H1 (cell line): ENCODE measurements around the gene DNAJC24. TPM values are rescaled to one million over a fixed set of nuclear protein-coding genes. Genes with fewer than 3 reads are reported as not detected.

Experiments used
- CTCF ChIA-PET: fragments of 300-600 bp; sonication (Branson Sonifier 250); formaldehyde crosslinking; loops from one replicate; lab custom pipeline; 2021; ENCODE audit not compliant: partially characterized antibody; lab: Charles Lee
- POLR2A ChIA-PET: fragments of 300-600 bp; sonication (Branson Sonifier 250); formaldehyde crosslinking; loops from one replicate; lab custom pipeline; 2021; ENCODE audit warnings: inconsistent platforms; ENCODE audit not compliant: partially characterized antibody; lab: Charles Lee
- DNase-seq, 2 experiments: peaks; one replicate each; pipeline versions ENCODE4 v3.0.0 to v3.0.0-alpha.2; 2010 to 2022; ENCODE audit warnings: low spot score in 2 of 2, low read depth in 1 of 2, mixed read lengths in 1 of 2
- FAIRE-seq: peaks from 2 replicates; lab custom pipeline; 2011; peaks lifted over from hg19 to GRCh38; lab: Jason Lieb, UNC
- H2AFZ ChIP-seq: 2 replicates; pipeline ENCODE4 v1.8.1; 2012; ENCODE audit warnings: low read length, inconsistent platforms
- H2AK5ac ChIP-seq: 2 replicates; pipeline ENCODE4 v1.6.1; 2013; ENCODE audit warnings: low read depth, low read length
- H2BK120ac ChIP-seq: replicated peaks from 2 replicates; pipeline ENCODE3; 2013; ENCODE audit warnings: low read depth, low read length, inconsistent platforms
- H2BK12ac ChIP-seq: 2 replicates; pipeline ENCODE4 v1.6.1; 2013; ENCODE audit warnings: low read depth, low read length
- H2BK15ac ChIP-seq: 2 replicates; pipeline ENCODE4 v1.6.1; 2013; ENCODE audit warnings: low read length
- H2BK20ac ChIP-seq: 2 replicates; pipeline ENCODE4 v1.6.1; 2013; ENCODE audit warnings: low read length
- H2BK5ac ChIP-seq: 2 replicates; pipeline ENCODE4 v1.6.1; 2013; ENCODE audit warnings: low read depth, low read length
- H3K14ac ChIP-seq: 2 replicates; pipeline ENCODE4 v1.6.1; 2013; ENCODE audit warnings: inconsistent platforms; ENCODE audit not compliant: insufficient read length
- H3K18ac ChIP-seq: 2 replicates; pipeline ENCODE4 v1.6.1; 2013; ENCODE audit warnings: low read length; ENCODE audit errors: extremely low read depth
- H3K23ac ChIP-seq: 2 replicates; pipeline ENCODE4 v1.6.1; 2013; ENCODE audit warnings: inconsistent platforms; ENCODE audit not compliant: insufficient read length
- H3K23me2 ChIP-seq: 2 replicates; pipeline ENCODE4 v1.6.1; 2013; ENCODE audit warnings: low read depth, low read length
- H3K27ac ChIP-seq: 2 replicates; pipeline ENCODE4 v1.6.1; 2011; ENCODE audit warnings: low read depth, low read length, inconsistent platforms
- H3K27me3 ChIP-seq, 4 experiments: replicated peaks in 1 of 4; 1 replicate in 1 of 4; 2 replicates in 3 of 4; pipeline versions ENCODE4 v1.6.1 to v1.8.1; 2011 to 2013; ENCODE audit warnings: low read length in 3 of 4, mild to moderate bottlenecking in 3 of 4, inconsistent platforms in 2 of 4, mixed read lengths in 2 of 4, moderate library complexity in 1 of 4; ENCODE audit not compliant: control insufficient read depth in 3 of 4, insufficient read depth in 3 of 4; ENCODE audit errors: extremely low read depth in 1 of 4
- H3K36me3 ChIP-seq, 4 experiments: 2 replicates each; pipeline versions ENCODE4 v1.6.1 to v1.8.1; 2011 to 2013; ENCODE audit warnings: mild to moderate bottlenecking in 4 of 4, low read length in 3 of 4, moderate library complexity in 2 of 4, control low read depth in 1 of 4, inconsistent platforms in 1 of 4; ENCODE audit not compliant: insufficient read depth in 4 of 4, control insufficient read depth in 2 of 4
- H3K4ac ChIP-seq: replicated peaks from 2 replicates; pipeline ENCODE3; 2013; ENCODE audit warnings: low read length, low read depth, mixed read lengths, inconsistent platforms; ENCODE audit not compliant: insufficient read length
- H3K4me1 ChIP-seq, 4 experiments: replicated peaks in 1 of 4; 1 replicate in 1 of 4; 2 replicates in 3 of 4; pipeline versions ENCODE4 v1.6.1 to v1.8.1; 2011 to 2013; ENCODE audit warnings: low read length in 3 of 4, inconsistent platforms in 2 of 4, mixed read lengths in 1 of 4; ENCODE audit not compliant: insufficient read depth in 4 of 4, control insufficient read depth in 3 of 4
- H3K4me2 ChIP-seq, 2 experiments: 2 replicates each; pipeline versions ENCODE4 v1.6.1 to v1.8.1; 2011 to 2013; ENCODE audit warnings: low read depth in 2 of 2, low read length in 2 of 2, control low read depth in 1 of 2, inconsistent platforms in 1 of 2, mild to moderate bottlenecking in 1 of 2; ENCODE audit not compliant: insufficient read depth in 1 of 2
- H3K4me3 ChIP-seq, 4 experiments: fragments of 200-600, 300-600 bp in 1 of 4; sonication (generic), shearing (Covaris generic), sonication (Bioruptor Twin) in 1 of 4; 2 replicates each; pipeline versions ENCODE4 v1.5.1 to v1.8.1; 2011 to 2016; ENCODE audit warnings: low read length in 4 of 4, low read depth in 3 of 4, control low read depth in 2 of 4, inconsistent platforms in 2 of 4, mild to moderate bottlenecking in 2 of 4, mixed read lengths in 1 of 4, moderate library complexity in 1 of 4; ENCODE audit not compliant: insufficient read depth in 2 of 4; ENCODE audit errors: extremely low read depth in 1 of 4
- H3K56ac ChIP-seq: replicated peaks from 2 replicates; pipeline ENCODE3; 2013; ENCODE audit warnings: low read depth, mild to moderate bottlenecking, mixed read lengths, low read length, inconsistent platforms; ENCODE audit not compliant: insufficient read length
- H3K79me1 ChIP-seq: 2 replicates; pipeline ENCODE4 v1.6.1; 2013; ENCODE audit warnings: low read depth, low read length, control low read depth
- H3K79me2 ChIP-seq, 2 experiments: 2 replicates each; pipeline versions ENCODE4 v1.6.1 to v1.8.1; 2012 to 2013; ENCODE audit warnings: low read length in 2 of 2, mild to moderate bottlenecking in 2 of 2, inconsistent platforms in 1 of 2; ENCODE audit not compliant: insufficient read depth in 2 of 2, control insufficient read depth in 1 of 2
- H3K9ac ChIP-seq, 4 experiments: replicated peaks in 1 of 4; 1 replicate in 1 of 4; 2 replicates in 3 of 4; pipeline versions ENCODE4 v1.6.1 to v1.8.1; 2011 to 2013; ENCODE audit warnings: low read depth in 3 of 4, low read length in 3 of 4, control low read depth in 2 of 4, mild to moderate bottlenecking in 2 of 4, moderate library complexity in 2 of 4, inconsistent platforms in 1 of 4; ENCODE audit errors: extremely low read depth in 1 of 4
- H3K9me3 ChIP-seq, 2 experiments: 2 replicates each; pipeline versions ENCODE4 v1.6.1 to v1.8.1; 2012 to 2013; ENCODE audit warnings: mild to moderate bottlenecking in 2 of 2, moderate library complexity in 2 of 2, control low read depth in 1 of 2, inconsistent platforms in 1 of 2, low read depth in 1 of 2, low read length in 1 of 2, mixed read lengths in 1 of 2; ENCODE audit not compliant: insufficient read depth in 2 of 2
- H4K20me1 ChIP-seq, 2 experiments: replicated peaks in 1 of 2; 2 replicates each; pipeline versions ENCODE3 to v1.8.1; 2011 to 2013; ENCODE audit warnings: inconsistent platforms in 2 of 2, low read length in 2 of 2, mild to moderate bottlenecking in 1 of 2; ENCODE audit not compliant: insufficient read depth in 2 of 2, control insufficient read depth in 1 of 2
- H4K5ac ChIP-seq: 2 replicates; pipeline ENCODE4 v1.6.1; 2013; ENCODE audit warnings: low read length, low read depth, mixed read lengths, inconsistent platforms; ENCODE audit not compliant: insufficient read length
- H4K8ac ChIP-seq: 2 replicates; pipeline ENCODE4 v1.8.0; 2013; ENCODE audit warnings: mild to moderate bottlenecking, moderate library complexity, low read length, inconsistent platforms; ENCODE audit not compliant: insufficient read depth; ENCODE audit errors: extremely low read depth
- H4K91ac ChIP-seq: replicated peaks from 2 replicates; pipeline ENCODE3; 2013; ENCODE audit warnings: low read length, mixed read lengths, inconsistent platforms; ENCODE audit not compliant: insufficient read length
- BRCA1 ChIP-seq: IDR thresholded peaks from 2 replicates; pipeline ENCODE4 v1.6.1; 2012; ENCODE audit warnings: low read depth, low read length, improper control_type of control experiment
- CBX8 ChIP-seq: fragments of 300-800, 300-1000 bp; sonication (generic); IDR thresholded peaks from 2 replicates; pipeline ENCODE4 v1.7.1; 2016; ENCODE audit warnings: low read depth, low read length, borderline replicate concordance
- CTCF ChIP-seq, 3 experiments: IDR thresholded peaks; 1 replicate in 2 of 3; 2 replicates in 1 of 3; pipeline versions ENCODE4 v1.5.1 to v1.6.1; 2011; ENCODE audit warnings: low read length in 3 of 3, mild to moderate bottlenecking in 3 of 3, inconsistent platforms in 2 of 3, low read depth in 1 of 3, moderate library complexity in 1 of 3; ENCODE audit not compliant: insufficient read depth in 1 of 3; ENCODE audit errors: control extremely low read depth in 1 of 3
- HDAC6 ChIP-seq: IDR thresholded peaks from one replicate; pipeline ENCODE4 v1.7.1; 2012; ENCODE audit warnings: low read depth, mild to moderate bottlenecking, inconsistent platforms, low read length, moderate library complexity
- JUND ChIP-seq: IDR thresholded peaks from 2 replicates; pipeline ENCODE4 v1.6.1; 2011; ENCODE audit warnings: mild to moderate bottlenecking, improper control_type of control experiment, low read length
- MAX ChIP-seq: IDR thresholded peaks from 2 replicates; pipeline ENCODE4 v1.6.1; 2012; ENCODE audit warnings: inconsistent platforms
- RNF2 ChIP-seq: fragments of 200-900, 300-1000 bp; sonication (generic); IDR thresholded peaks from 2 replicates; pipeline ENCODE4 v1.7.1; 2016; ENCODE audit warnings: borderline replicate concordance, low read depth, mild to moderate bottlenecking, antibody characterized with exemption, low read length; ENCODE audit not compliant: poor library complexity, severe bottlenecking; ENCODE audit errors: missing control alignments
- SIN3A ChIP-seq, 2 experiments: IDR thresholded peaks in 1 of 2; conservative IDR thresholded peaks in 1 of 2; 2 replicates each; pipeline ENCODE4 v1.6.1; 2011 to 2012; ENCODE audit warnings: low read length in 2 of 2, improper control_type of control experiment in 1 of 2, low read depth in 1 of 2, mild to moderate bottlenecking in 1 of 2
- SUZ12 ChIP-seq: fragments of 200-600 bp; sonication (generic); IDR thresholded peaks from 2 replicates; pipeline ENCODE4 v1.6.1; 2012; ENCODE audit warnings: mild to moderate bottlenecking, inconsistent platforms, low read length, moderate library complexity, mixed read lengths
- TAF1 ChIP-seq: IDR thresholded peaks from 2 replicates; pipeline ENCODE4 v1.6.1; 2011; ENCODE audit warnings: mild to moderate bottlenecking, low read depth, low read length
- WGBS, 2 experiments: shearing (Covaris generic) in 1 of 2; methylation state at CpG; one replicate each; pipeline versions ENCODE4 v1.1.6 to v1.1.7; 2013 to 2015; ENCODE audit warnings: low lambda C conversion rate in 2 of 2, mixed read lengths in 2 of 2, inconsistent platforms in 1 of 2, low coverage in 1 of 2, missing lambda C conversion rate in 1 of 2; ENCODE audit not compliant: insufficient replicate concordance in 2 of 2, insufficient coverage in 1 of 2, insufficient read length in 1 of 2; ENCODE audit errors: extremely low coverage in 1 of 2, missing lambda C conversion rate in 1 of 2; 5-methylcytosine and 5-hydroxymethylcytosine counted together
- polyA plus RNA-seq, 7 experiments: library from polyadenylated mRNA; depleted of rRNA in 3 of 7; stranded (reverse) in 5 of 7; unstranded in 2 of 7; fragments of >200 nt in 5 of 7; fragments of 200-250 nt in 2 of 7; gene quantifications; 1 replicate in 5 of 7; 2 replicates in 1 of 7; 4 replicates in 1 of 7; pipeline versions ENCODE4 v1.2.1 to v1.2.3, GENCODE V29; 2011 to 2013; ENCODE audit warnings: missing spikeins in 2 of 7, mixed read lengths in 2 of 7
- total RNA-seq: library from RNA; stranded (reverse); fragmentation: NEBNext Ultra II Directional; extraction: Animal tissue kit (Norgen Biotek cat#: 25700); gene quantifications from 2 replicates; pipeline ENCODE4 v1.2.1, GENCODE V29; 2021

Gene DNAJC24
- total and polyA plus RNA-seq, 2 of the 8 experiments (the other 6 are each of a cell fraction or from before 2014, with no cell fraction given), result 7.2 to 21.1 TPM

DNA sequence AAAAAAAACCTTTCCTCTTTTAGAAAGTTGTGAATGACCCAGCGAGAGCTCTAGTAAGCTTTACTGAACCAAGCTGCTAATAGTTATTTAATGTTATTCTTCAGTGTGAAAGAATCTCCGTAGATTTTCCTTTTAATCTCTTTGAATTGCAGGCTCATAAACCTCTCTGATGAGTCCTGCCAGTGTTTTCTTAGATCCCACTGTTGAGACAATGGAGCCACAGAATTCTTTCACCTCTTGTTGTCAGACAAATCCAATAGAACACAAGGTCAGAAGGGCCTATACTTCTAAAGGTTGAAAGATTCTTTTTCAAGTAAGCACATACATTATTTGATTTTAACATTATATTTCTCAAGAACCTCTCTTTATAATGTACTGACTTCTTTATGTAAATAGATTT is 52.2 kb downstream of the DNAJC24 start:
- ChIA-PET CTCF (interaction anchor here (0.8 to 1.2 kb wide), 2 partner anchors 58 to 220 kb away, joined by 3 to 4 read pairs; no protein-coding TSS in a partner anchor), POLR2A (no interaction called here)
- H3K4me3 ChIP-seq, result no peak overlapping the region; a peak in 1 of 8 replicates
- H3K4me2 ChIP-seq, result peak overlapping the region in 1 of 2 experiments; percentile 28; a peak in 2 of 4 replicates
- H3K9me3 ChIP-seq, result no peaks in the 10 kb centered on the region
- no peaks in the 10 kb centered on the region for H3K79me1 ChIP-seq
- no peaks in the 10 kb centered on the region for H3K23me2 ChIP-seq
- no peak overlapping the region for H3K56ac ChIP-seq
- H4K20me1 ChIP-seq, result no peaks in the 10 kb centered on the region
- H3K27ac ChIP-seq, result no peak overlapping the region
- DNase-seq (no peak), FAIRE-seq (no peak)
- H3K27me3 ChIP-seq, result peaks cover 0 to 1% (median 0%) of the 10 kb centered on the region in 4 experiments; a peak in 1 of 7 replicates
- H2AFZ ChIP-seq, result no peak overlapping the region
- no peak overlapping the region; the same call in 1 of the 2 replicates for H3K18ac ChIP-seq
- H2AK5ac ChIP-seq, result no peak overlapping the region
- no peak overlapping the region for H2BK5ac ChIP-seq
- H3K9ac ChIP-seq, result no peak overlapping the region
- H3K23ac ChIP-seq, result no peak overlapping the region
- peaks cover 0 to 30% (median 12%) of the 10 kb centered on the region in 4 experiments; a peak in 3 of 7 replicates for H3K4me1 ChIP-seq
- H3K4ac ChIP-seq, result no peak overlapping the region
- no peak overlapping the region for H4K8ac ChIP-seq
- no peak overlapping the region for H2BK20ac ChIP-seq
- H3K36me3 ChIP-seq, result no peaks in the 10 kb centered on the region
- no peaks in the 10 kb centered on the region for H3K79me2 ChIP-seq
- no peak overlapping the region for H2BK120ac ChIP-seq
- no peak overlapping the region for H2BK12ac ChIP-seq
- H3K14ac ChIP-seq, result no peak overlapping the region
- H2BK15ac ChIP-seq, result no peak overlapping the region
- no peak overlapping the region for H4K91ac ChIP-seq
- H4K5ac ChIP-seq, result peak overlapping the region; percentile 84
- WGBS, 2 experiments, result 6% methylated on average over 2 of the region's 2 CpGs; no CpG with 5 or more reads in 1 of the 2 experiments
- TF ChIP-seq SIN3A (conservative IDR thresholded peaks at IDR 0.05 in 1 of 2, IDR thresholded peaks at IDR 0.05 in 1 of 2; ENCODE audit: low read depth in 1 of 2, low read length in 2 of 2) (no peak), CTCF (IDR thresholded peaks at IDR 0.05; ENCODE audit: control extremely low read depth in 1 of 3, insufficient read depth in 1 of 3, low read depth in 1 of 3, low read length in 3 of 3) (no peak), CBX8 (no peak), TAF1 (no peak), RNF2 (no peak), HDAC6 (no peak), BRCA1 (no peak), SUZ12 (no peak), MAX (no peak), JUND (no peak)
